Urinary bladder (tissue), 4 donors: ENCODE results near the gene UBR4. TPM values are rescaled to one million over a fixed set of nuclear protein-coding genes. Genes with fewer than 3 reads are reported as not detected.

ENCODE experiments used
- DNase-seq: peaks from one replicate; pipeline ENCODE4 v3.0.0-alpha.2; 2015; ENCODE audit errors: extremely low spot score
- H3K27ac ChIP-seq: one replicate; pipeline ENCODE4 v1.5.1; 2013; ENCODE audit warnings: low read depth, mild to moderate bottlenecking, moderate library complexity
- H3K36me3 ChIP-seq: one replicate; pipeline ENCODE4 v1.6.1; 2013; ENCODE audit warnings: mild to moderate bottlenecking, moderate library complexity; ENCODE audit not compliant: insufficient read depth
- H3K4me1 ChIP-seq: one replicate; pipeline ENCODE4 v1.6.1; 2013; ENCODE audit warnings: mild to moderate bottlenecking, moderate library complexity; ENCODE audit not compliant: insufficient read depth
- H3K4me3 ChIP-seq: one replicate; pipeline ENCODE4 v1.5.1; 2013; ENCODE audit warnings: low read depth, low read length
- WGBS: extraction: QIAGEN DNeasy Blood & Tissue Kit; methylation state at CpG from one replicate; pipeline ENCODE4 v1.1.7; 2013; 5-methylcytosine and 5-hydroxymethylcytosine counted together
- polyA plus RNA-seq: library from polyadenylated mRNA; stranded (reverse); fragments of 200-250 nt; gene quantifications from one replicate; pipeline ENCODE4 v1.2.3, GENCODE V29; 2013
- total RNA-seq: library from RNA; depleted of rRNA; stranded (reverse); fragments of >200 nt; gene quantifications from one replicate; pipeline ENCODE4 v1.2.3, GENCODE V29; 2014
- donor health status: healthy with polysubstance abuse.
- donor health status: healthy.

The UBR4 gene
- total and polyA plus RNA-seq, 2 donors: 118 to 121 TPM

- Histone ChIP-seq H3K27ac (no peak overlapping the region), H3K4me1 (peaks cover 3% of the 10 kb centered on the region), H3K36me3 (no peaks in the 10 kb centered on the region), H3K4me3 (no peak overlapping the region)
- WGBS: 68% methylated on average over 9 of the region's 9 CpGs
- DNase-seq: no peak
These were observed 139.8 kb downstream of the UBR4 start for GRCh38 chr1:19070197-19070651.

GRCh38 chr1:19068639-19069276 is 141.3 kb downstream of the UBR4 start:
- no peak for DNase-seq
- peaks cover 2% of the 10 kb centered on the region for H3K4me1 ChIP-seq
- WGBS: 61% methylated on average over 11 of the region's 11 CpGs
- no peak overlapping the region for H3K27ac ChIP-seq
- H3K36me3 ChIP-seq: no peaks in the 10 kb centered on the region
- H3K4me3 ChIP-seq: no peak overlapping the region

DNA sequence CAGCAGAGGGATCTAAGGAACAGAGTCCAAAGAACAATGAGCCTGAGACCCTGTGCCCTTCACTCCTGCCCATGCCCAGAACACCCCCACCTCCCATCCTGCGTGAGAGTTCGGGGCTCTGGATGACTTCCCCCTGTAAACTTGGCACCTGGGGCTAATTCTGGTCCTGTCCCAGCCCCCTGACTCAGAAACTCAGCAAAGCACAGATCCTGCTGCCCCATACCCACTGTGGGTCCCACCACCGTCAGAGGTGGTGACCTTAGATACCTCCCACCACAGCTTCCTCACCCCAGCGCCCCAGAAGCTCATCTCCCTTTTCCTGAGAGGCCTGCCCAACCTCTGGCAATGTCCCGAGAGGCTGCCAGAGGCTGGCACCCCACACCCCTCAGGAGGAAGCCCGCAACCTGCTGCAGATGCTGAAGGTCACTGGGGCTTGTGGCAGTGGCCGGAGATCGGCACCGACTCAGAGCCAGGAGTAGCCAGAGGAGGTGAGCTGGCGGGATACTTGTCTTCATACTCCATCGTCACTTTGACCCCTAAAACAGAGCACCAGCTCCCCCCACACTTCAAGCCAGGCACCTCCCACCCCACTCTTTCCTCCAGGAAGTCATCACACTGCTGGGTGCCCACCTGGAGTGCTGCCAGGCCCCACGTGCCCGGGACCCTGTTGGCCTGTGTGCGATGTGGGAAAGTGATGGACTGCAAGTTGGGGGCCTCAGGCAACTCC is 142.0 kb downstream of the UBR4 start:
- no peaks in the 10 kb centered on the region for H3K4me1 ChIP-seq
- WGBS: 72% methylated on average over 14 of the region's 14 CpGs
- DNase-seq: no peak
- H3K27ac ChIP-seq: no peak overlapping the region
- H3K36me3 ChIP-seq: no peaks in the 10 kb centered on the region
- no peak overlapping the region for H3K4me3 ChIP-seq

GRCh38 chr1:19067182-19067911 is 142.7 kb downstream of the UBR4 start:
- Histone ChIP-seq H3K4me3 (no peak overlapping the region), H3K36me3 (no peaks in the 10 kb centered on the region), H3K4me1 (no peaks in the 10 kb centered on the region), H3K27ac (no peak overlapping the region)
- WGBS: 39% methylated on average over 17 of the region's 17 CpGs
- no peak for DNase-seq

GRCh38 chr1:19066874-19067181 is 143.2 kb downstream of the UBR4 start:
- 49% methylated on average over 10 of the region's 10 CpGs for WGBS
- no peak overlapping the region for H3K4me3 ChIP-seq
- no peak for DNase-seq
- H3K27ac ChIP-seq: no peak overlapping the region
- no peaks in the 10 kb centered on the region for H3K4me1 ChIP-seq
- H3K36me3 ChIP-seq: no peaks in the 10 kb centered on the region

- H3K36me3 ChIP-seq: no peaks in the 10 kb centered on the region
- 56% methylated on average over 14 of the region's 14 CpGs for WGBS
- no peaks in the 10 kb centered on the region for H3K4me1 ChIP-seq
- no peak for DNase-seq
- no peak overlapping the region for H3K4me3 ChIP-seq
- H3K27ac ChIP-seq: no peak overlapping the region
These were observed 143.7 kb downstream of the UBR4 start for GRCh38 chr1:19066248-19066873.

- Histone ChIP-seq H3K36me3 (no peaks in the 10 kb centered on the region), H3K27ac (no peak overlapping the region), H3K4me3 (no peak overlapping the region), H3K4me1 (no peaks in the 10 kb centered on the region)
- DNase-seq: no peak
- WGBS: 84% methylated on average over 16 of the region's 16 CpGs
These were observed 144.4 kb downstream of the UBR4 start for GRCh38 chr1:19065526-19066247.

GRCh38 chr1:19064906-19065450 is 145.1 kb downstream of the UBR4 start:
- Histone ChIP-seq H3K36me3 (no peaks in the 10 kb centered on the region), H3K4me3 (no peak overlapping the region), H3K27ac (no peak overlapping the region), H3K4me1 (no peaks in the 10 kb centered on the region)
- 92% methylated on average over 16 of the region's 16 CpGs for WGBS
- no peak for DNase-seq

- H3K36me3 ChIP-seq: no peaks in the 10 kb centered on the region
- 91% methylated on average over 12 of the region's 12 CpGs for WGBS
- no peak overlapping the region for H3K27ac ChIP-seq
- H3K4me1 ChIP-seq: no peaks in the 10 kb centered on the region
- no peak for DNase-seq
- no peak overlapping the region for H3K4me3 ChIP-seq
These were observed 146.9 kb downstream of the UBR4 start for GRCh38 chr1:19063122-19063521.

DNA sequence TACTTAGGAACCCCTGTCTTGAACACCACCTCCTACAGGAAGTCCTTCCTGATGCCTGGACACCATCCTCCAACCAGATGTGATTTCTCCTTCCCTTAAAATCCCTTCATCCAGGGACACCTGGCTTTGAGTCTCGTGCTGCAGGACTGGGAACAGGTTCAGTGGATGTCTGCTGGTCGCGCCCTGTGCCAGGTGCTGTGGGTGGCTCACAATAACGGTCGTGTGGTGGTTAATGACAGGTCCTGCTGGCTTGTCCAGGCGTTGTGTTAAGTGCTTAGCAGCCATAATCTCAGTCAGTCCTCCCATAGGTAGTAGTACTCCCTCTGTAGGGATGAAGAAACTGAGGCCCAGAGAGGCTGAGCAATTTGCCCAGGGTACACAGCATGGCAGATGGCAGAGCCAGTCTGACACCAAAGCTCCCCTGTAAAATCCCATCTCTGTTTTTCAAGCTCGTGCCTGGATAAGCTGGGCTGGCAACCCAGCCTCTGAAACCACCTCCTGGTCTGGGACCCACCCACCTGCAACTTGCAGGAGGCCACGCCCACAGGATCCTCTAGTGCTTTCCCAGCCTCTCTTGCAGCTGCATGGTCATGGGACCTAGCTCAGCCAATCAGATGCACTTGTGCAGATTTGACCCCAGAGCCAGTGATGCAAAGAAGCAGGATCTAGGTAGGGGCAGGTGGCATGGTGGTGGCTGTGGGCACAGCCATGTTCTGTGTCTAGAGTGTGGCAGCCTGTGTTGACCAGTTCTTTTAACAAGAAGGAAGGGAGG is 147.6 kb downstream of the UBR4 start:
- DNase-seq: no peak
- Histone ChIP-seq H3K4me1 (no peaks in the 10 kb centered on the region), H3K36me3 (no peaks in the 10 kb centered on the region), H3K27ac (no peak overlapping the region), H3K4me3 (no peak overlapping the region)
- WGBS: 89% methylated on average over 8 of the region's 8 CpGs

- Histone ChIP-seq H3K4me3 (no peak overlapping the region), H3K4me1 (no peaks in the 10 kb centered on the region), H3K36me3 (no peaks in the 10 kb centered on the region), H3K27ac (no peak overlapping the region)
- WGBS: 85% methylated on average over 2 of the region's 2 CpGs
- DNase-seq: no peak
These were observed 148.3 kb downstream of the UBR4 start for GRCh38 chr1:19061798-19062197.

GRCh38 chr1:19061343-19061742 is 148.7 kb downstream of the UBR4 start:
- Histone ChIP-seq H3K36me3 (no peaks in the 10 kb centered on the region), H3K4me1 (no peaks in the 10 kb centered on the region), H3K4me3 (no peak overlapping the region), H3K27ac (no peak overlapping the region)
- 96% methylated on average over 1 of the region's 1 CpG for WGBS
- no peak for DNase-seq
